HL-60 (cell line): Measurements from ENCODE around the gene KRT82.

ENCODE experiments used
- CTCF ChIP-seq: IDR thresholded peaks from one replicate; pipeline ENCODE4 v1.5.1; 2011; ENCODE audit warnings: low read length, control low read depth, inconsistent platforms; ENCODE audit not compliant: insufficient read depth
- POLR2AphosphoS5 ChIP-seq: IDR thresholded peaks from 2 replicates; pipeline ENCODE4 v1.6.1; 2012; ENCODE audit warnings: low read depth
- REST ChIP-seq: IDR thresholded peaks from 2 replicates; pipeline ENCODE4 v1.6.1; 2012; ENCODE audit warnings: low read depth; ENCODE audit not compliant: insufficient replicate concordance

DNA sequence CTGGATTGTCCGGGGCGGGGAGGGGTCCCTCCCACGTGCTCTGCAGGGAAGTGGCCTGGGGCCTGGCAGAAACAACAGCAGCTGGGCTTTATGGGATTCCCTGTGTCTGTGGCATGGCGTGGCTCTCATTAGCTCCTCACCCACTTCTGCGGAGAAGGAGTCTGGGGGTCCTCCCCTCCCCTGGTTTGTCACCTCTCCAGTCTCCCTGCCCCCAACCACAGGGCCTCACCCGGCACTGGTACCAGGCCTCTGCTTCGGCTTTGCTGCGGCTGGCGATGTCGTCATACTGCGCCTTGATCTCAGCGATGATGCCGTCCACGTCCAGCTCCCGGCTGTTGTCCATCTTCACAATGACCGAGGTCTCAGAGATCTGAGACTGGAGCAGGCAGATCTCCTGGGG lies 6.4 kb downstream of the KRT82 start:
- TF ChIP-seq REST (no peak), CTCF (no peak), POLR2AphosphoS5 (no peak)
